Caco-2 (cell line): ENCODE data around the gene CRADD. TPM values are rescaled to one million over a fixed set of nuclear protein-coding genes. Genes with fewer than 3 reads are reported as not detected.

Experiments used
- BruUV-seq: library from RNA; stranded (reverse); fragments of 400-500 nt; replicated peaks from 2 replicates; lab custom pipeline; 2021; lab: Mats Ljungman, UMichigan
- CTCF ChIA-PET: fragments of 300-600 bp; sonication (Branson Sonifier 250); formaldehyde crosslinking; loops from one replicate; lab custom pipeline; 2022; ENCODE audit warnings: antibody characterized with exemption; lab: Charles Lee
- POLR2A ChIA-PET: fragments of 300-600 bp; sonication (Branson Sonifier 250); formaldehyde crosslinking; loops from one replicate; lab custom pipeline; 2022; ENCODE audit warnings: antibody characterized with exemption; lab: Charles Lee
- DNase-seq, 2 experiments: peaks; one replicate each; pipeline versions ENCODE4 v3.0.0 to v3.0.0-alpha.2; 2020 to 2022
- H3K27me3 ChIP-seq: replicated peaks from 2 replicates; pipeline ENCODE4 v1.6.0; 2011; ENCODE audit warnings: low read length; ENCODE audit not compliant: control insufficient read depth, insufficient read depth
- H3K36me3 ChIP-seq: 2 replicates; pipeline ENCODE4 v1.5.1; 2011; ENCODE audit warnings: low read length; ENCODE audit not compliant: control insufficient read depth, insufficient read depth
- H3K4me1 ChIP-seq: fragments of 250-450 bp; sonication (Bioruptor Pico); 2 replicates; pipeline ENCODE4 v1.5.1; 2020; ENCODE audit warnings: mild to moderate bottlenecking
- H3K4me3 ChIP-seq: 2 replicates; pipeline ENCODE4 v1.5.1; 2011; ENCODE audit warnings: low read depth, mild to moderate bottlenecking, control low read depth, low read length
- H3K9me3 ChIP-seq: fragments of 250-450 bp; sonication (Bioruptor Pico); 2 replicates; pipeline ENCODE4 v1.5.1; 2020; ENCODE audit warnings: mild to moderate bottlenecking, moderate library complexity
- H3K27ac Mint-ChIP-seq: one replicate; pipeline ENCODE4 v1.8.0; 2022; ENCODE audit warnings: mixed read lengths; ENCODE audit not compliant: unreplicated experiment
- H3K27me3 Mint-ChIP-seq: one replicate; pipeline ENCODE4 v1.8.0; 2022; ENCODE audit warnings: mixed read lengths; ENCODE audit not compliant: insufficient read depth, unreplicated experiment
- H3K36me3 Mint-ChIP-seq: one replicate; pipeline ENCODE4 v1.8.0; 2022; ENCODE audit warnings: mild to moderate bottlenecking, mixed read lengths; ENCODE audit not compliant: insufficient read depth, unreplicated experiment
- H3K4me1 Mint-ChIP-seq: one replicate; pipeline ENCODE4 v1.8.0; 2022; ENCODE audit warnings: low read depth, mixed read lengths; ENCODE audit not compliant: unreplicated experiment
- H3K4me3 Mint-ChIP-seq: one replicate; pipeline ENCODE4 v1.8.0; 2022; ENCODE audit warnings: mild to moderate bottlenecking, moderate library complexity, mixed read lengths; ENCODE audit not compliant: unreplicated experiment
- H3K9me3 Mint-ChIP-seq: one replicate; pipeline ENCODE4 v1.8.0; 2022; ENCODE audit warnings: mixed read lengths; ENCODE audit not compliant: unreplicated experiment
- intact Hi-C: fragments of 100-400 bp; cut with micrococcal nuclease; formaldehyde crosslinking; loops from one replicate; pipeline ENCODE4 v1.10.0; 2022; ENCODE audit not compliant: unreplicated experiment
- total RNA-seq: library from RNA; stranded (reverse); gene quantifications from 2 replicates; pipeline ENCODE4 v1.2.3, GENCODE V29; 2022
- TF ChIP-seq, protein P1 (sequence below), 2 experiments: fragments of 200-600 bp in 1 of 2; IDR thresholded peaks; 1 replicate in 1 of 2; 2 replicates in 1 of 2; pipeline versions ENCODE4 v1.5.1 to v1.8.0; 2011 to 2022; ENCODE audit warnings: antibody characterized with exemption in 1 of 2, control low read depth in 1 of 2, inconsistent platforms in 1 of 2, low read depth in 1 of 2, low read length in 1 of 2, mild to moderate bottlenecking in 1 of 2, moderate library complexity in 1 of 2; ENCODE audit not compliant: insufficient read depth in 1 of 2, severe bottlenecking in 1 of 2, unreplicated experiment in 1 of 2

Gene CRADD
- total RNA-seq, 1 experiment from 2014 or later, result 29.2 TPM

DNA sequence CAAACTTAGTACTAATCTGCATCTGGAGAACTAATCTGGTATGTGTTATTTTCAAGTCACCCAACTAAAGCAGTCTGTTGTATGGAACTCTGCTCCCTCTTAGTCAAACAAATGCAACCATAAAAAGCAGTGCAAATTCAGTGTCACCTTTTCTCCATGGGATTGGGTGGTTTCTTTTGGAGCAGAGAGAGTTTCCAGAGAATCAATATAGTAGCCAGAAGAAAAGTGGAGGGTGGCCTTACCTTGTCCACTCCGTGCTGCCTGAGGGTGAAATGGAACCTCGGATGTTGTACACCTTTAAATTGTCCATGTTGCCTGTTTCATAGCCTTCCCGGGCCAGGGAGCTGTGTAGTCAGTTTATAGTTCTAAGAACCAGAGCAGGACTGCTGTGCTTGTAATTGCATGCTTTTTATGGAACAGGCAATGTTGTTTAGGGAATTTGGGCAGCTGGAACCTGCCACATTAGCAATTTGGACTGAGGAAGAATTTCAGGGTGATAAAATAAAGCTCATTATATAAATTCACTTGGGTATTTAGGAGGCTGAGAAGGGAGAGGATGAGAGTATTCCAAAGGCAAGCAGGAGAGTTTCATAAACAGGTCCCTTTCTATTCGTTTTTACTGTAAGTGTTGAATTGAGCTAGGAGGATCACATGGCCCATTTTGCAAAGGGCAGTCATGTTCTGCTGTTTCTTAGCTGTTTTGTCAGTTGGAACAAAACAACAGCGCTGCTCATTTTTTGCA, 60.5 kb downstream of the CRADD start:
- Mint-ChIP-seq H3K27ac (peak overlapping the region; percentile 33), H3K4me3 (no peak overlapping the region), H3K4me1 (peaks cover 37% of the 10 kb centered on the region), H3K9me3 (no peaks in the 10 kb centered on the region), H3K36me3 (peaks cover 20% of the 10 kb centered on the region), H3K27me3 (no peaks in the 10 kb centered on the region)
- DNase-seq, result no peak
- H3K36me3 ChIP-seq, result no peaks in the 10 kb centered on the region
- no peaks in the 10 kb centered on the region for H3K27me3 ChIP-seq
- ChIA-PET CTCF (no interaction called here), POLR2A (no interaction called here)
- H3K9me3 ChIP-seq, result no peaks in the 10 kb centered on the region
- H3K4me1 ChIP-seq, result peaks cover 42% of the 10 kb centered on the region
- H3K4me3 ChIP-seq, result no peak overlapping the region
- intact Hi-C loops, result no loop called here
- BruUV-seq, result no TSS peak
- TF ChIP-seq, protein P1, sequence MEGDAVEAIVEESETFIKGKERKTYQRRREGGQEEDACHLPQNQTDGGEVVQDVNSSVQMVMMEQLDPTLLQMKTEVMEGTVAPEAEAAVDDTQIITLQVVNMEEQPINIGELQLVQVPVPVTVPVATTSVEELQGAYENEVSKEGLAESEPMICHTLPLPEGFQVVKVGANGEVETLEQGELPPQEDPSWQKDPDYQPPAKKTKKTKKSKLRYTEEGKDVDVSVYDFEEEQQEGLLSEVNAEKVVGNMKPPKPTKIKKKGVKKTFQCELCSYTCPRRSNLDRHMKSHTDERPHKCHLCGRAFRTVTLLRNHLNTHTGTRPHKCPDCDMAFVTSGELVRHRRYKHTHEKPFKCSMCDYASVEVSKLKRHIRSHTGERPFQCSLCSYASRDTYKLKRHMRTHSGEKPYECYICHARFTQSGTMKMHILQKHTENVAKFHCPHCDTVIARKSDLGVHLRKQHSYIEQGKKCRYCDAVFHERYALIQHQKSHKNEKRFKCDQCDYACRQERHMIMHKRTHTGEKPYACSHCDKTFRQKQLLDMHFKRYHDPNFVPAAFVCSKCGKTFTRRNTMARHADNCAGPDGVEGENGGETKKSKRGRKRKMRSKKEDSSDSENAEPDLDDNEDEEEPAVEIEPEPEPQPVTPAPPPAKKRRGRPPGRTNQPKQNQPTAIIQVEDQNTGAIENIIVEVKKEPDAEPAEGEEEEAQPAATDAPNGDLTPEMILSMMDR (IDR thresholded peaks at IDR 0.05; ENCODE audit: insufficient read depth in 1 of 2, low read depth in 1 of 2, low read length in 1 of 2, severe bottlenecking in 1 of 2, unreplicated experiment in 1 of 2), result no peak

DNA sequence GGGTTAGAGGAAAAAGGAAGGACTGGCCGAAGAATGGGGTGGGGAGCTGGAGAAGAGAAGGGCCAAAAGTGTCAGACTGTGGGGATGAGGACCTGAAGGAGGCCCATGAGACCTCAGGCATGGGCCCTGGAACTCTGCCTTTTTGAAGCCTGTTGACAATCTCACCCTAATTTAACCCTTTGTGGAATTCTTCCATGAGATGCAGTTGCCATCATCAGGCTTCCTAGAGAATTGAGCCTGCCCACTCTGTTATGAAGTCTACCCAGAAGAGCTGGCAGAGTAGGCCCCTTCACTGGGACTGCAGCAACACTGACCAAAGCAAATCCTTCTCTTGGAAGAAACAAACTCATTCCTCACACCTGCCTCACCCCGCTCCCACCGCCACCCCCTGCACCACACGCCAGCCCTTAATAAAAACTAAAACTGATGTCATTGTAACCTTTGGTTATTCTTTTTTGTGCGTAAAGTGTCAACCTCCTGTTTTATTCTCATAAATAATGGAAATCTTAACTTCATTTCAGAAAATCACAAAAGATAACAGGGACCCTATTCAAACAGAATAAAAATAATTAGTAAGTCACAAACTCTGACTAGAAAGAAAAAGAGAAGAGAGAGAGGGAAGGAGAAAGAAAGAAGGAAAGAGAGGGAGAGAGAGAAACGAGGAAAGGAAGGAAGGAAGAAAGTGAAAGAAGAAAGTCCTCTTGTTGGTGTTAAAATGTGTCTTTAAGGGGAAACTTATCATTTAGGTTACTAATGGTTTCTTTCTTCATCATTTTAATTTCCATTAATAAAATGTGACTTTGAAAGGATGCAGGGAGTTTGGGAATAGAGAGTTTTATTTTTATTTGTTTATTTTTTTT, 61.3 kb downstream of the CRADD start:
- Histone ChIP-seq H3K4me3 (no peak overlapping the region), H3K9me3 (no peaks in the 10 kb centered on the region), H3K36me3 (no peaks in the 10 kb centered on the region), H3K4me1 (peaks cover 49% of the 10 kb centered on the region), H3K27me3 (no peaks in the 10 kb centered on the region)
- peaks cover 18% of the 10 kb centered on the region for H3K36me3 Mint-ChIP-seq
- TF ChIP-seq, protein P1 (IDR thresholded peaks at IDR 0.05; ENCODE audit: insufficient read depth in 1 of 2, low read depth in 1 of 2, low read length in 1 of 2, severe bottlenecking in 1 of 2, unreplicated experiment in 1 of 2), result no peak
- POLR2A ChIA-PET, result interaction anchor here (0.5 kb wide), 1 partner anchor 39 kb away, joined by 3 read pairs; no protein-coding TSS in a partner anchor
- H3K27ac Mint-ChIP-seq, result peak overlapping the region; percentile 33
- H3K27me3 Mint-ChIP-seq, result no peaks in the 10 kb centered on the region
- no peak for DNase-seq
- intact Hi-C loops, result no loop called here
- H3K4me3 Mint-ChIP-seq, result no peak overlapping the region
- H3K9me3 Mint-ChIP-seq, result no peaks in the 10 kb centered on the region
- BruUV-seq, result no TSS peak
- H3K4me1 Mint-ChIP-seq, result peaks cover 37% of the 10 kb centered on the region
- CTCF ChIA-PET, result no interaction called here

- H3K4me1 ChIP-seq, result peaks cover 50% of the 10 kb centered on the region
- H3K9me3 ChIP-seq, result no peaks in the 10 kb centered on the region
- DNase-seq, result no peak
- Mint-ChIP-seq H3K36me3 (peaks cover 17% of the 10 kb centered on the region), H3K4me1 (peaks cover 26% of the 10 kb centered on the region), H3K27ac (peak overlapping the region; percentile 80), H3K4me3 (peak overlapping the region; percentile 74), H3K27me3 (no peaks in the 10 kb centered on the region), H3K9me3 (no peaks in the 10 kb centered on the region)
- POLR2A ChIA-PET, result no interaction called here
- no peaks in the 10 kb centered on the region for H3K36me3 ChIP-seq
- CTCF ChIA-PET, result interaction anchor here (2.0 kb wide), 2 partner anchors 171 to 361 kb away, joined by 11 to 15 read pairs; no protein-coding TSS in a partner anchor
- no peaks in the 10 kb centered on the region for H3K27me3 ChIP-seq
- TF ChIP-seq, protein P1 (IDR thresholded peaks at IDR 0.05; ENCODE audit: insufficient read depth in 1 of 2, low read depth in 1 of 2, low read length in 1 of 2, severe bottlenecking in 1 of 2, unreplicated experiment in 1 of 2), result no peak
- no peak overlapping the region for H3K4me3 ChIP-seq
- BruUV-seq, result no TSS peak
- intact Hi-C loops, result loop anchor here (2.0 kb wide), 1 partner anchor 238 kb away; no protein-coding TSS in a partner anchor
These were observed 63.6 kb downstream of the CRADD start for GRCh38 chr12:93740751-93741150.
